ENCODE results near the gene CCDC200. TPM values are rescaled to one million over a fixed set of nuclear protein-coding genes. Genes with fewer than 3 reads are reported as not detected.

Gene CCDC200
- total RNA-seq, 1 donor from 2014 or later, result not detected

- H3K27me3 Mint-ChIP-seq (ENCODE audit: low read depth), result no peaks in the 10 kb centered on the region
- H3K9me3 Mint-ChIP-seq, result no peaks in the 10 kb centered on the region
- H3K27ac Mint-ChIP-seq, result no peak overlapping the region
- no peak overlapping the region for H3K4me3 Mint-ChIP-seq
- H3K4me1 Mint-ChIP-seq, result peaks cover 4% of the 10 kb centered on the region
- H3K36me3 Mint-ChIP-seq, result peaks cover 4% of the 10 kb centered on the region
- TF ChIP-seq CTCF (IDR thresholded peaks at IDR 0.05; ENCODE audit: unreplicated experiment), result no peak
- peak in 1 of 2 experiments; percentile 32 for DNase-seq (ENCODE audit: low spot score in 2 of 2, unreplicated experiment in 2 of 2)
Measured at GRCh38 chr17:43217614-43218087, 10.8 kb downstream of the CCDC200 start.

GRCh38 chr17:43216762-43217613, 11.4 kb downstream of the CCDC200 start:
- H3K36me3 Mint-ChIP-seq, result peaks cover 4% of the 10 kb centered on the region

DNA sequence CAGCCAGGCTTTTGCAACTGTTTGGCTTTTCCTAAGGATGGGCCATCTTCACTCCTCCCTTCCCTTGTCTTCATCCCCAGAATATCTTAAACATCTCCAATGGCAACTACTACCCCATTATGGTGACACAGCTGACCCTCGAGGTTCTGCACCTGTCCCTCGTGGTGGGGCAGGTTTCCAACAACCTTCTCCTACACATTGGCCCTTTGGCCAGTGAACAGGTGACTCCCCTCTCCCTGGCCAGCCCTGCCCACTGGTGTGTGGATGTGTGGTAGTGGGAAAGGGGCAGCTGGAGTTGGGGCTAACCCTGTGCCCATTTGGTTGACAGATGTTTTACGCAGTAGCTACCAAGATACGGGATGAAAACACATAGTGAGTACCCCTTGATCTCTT, 12.1 kb downstream of the CCDC200 start:
- no peaks in the 10 kb centered on the region for H3K27me3 Mint-ChIP-seq (ENCODE audit: low read depth)
- no peak for TF ChIP-seq CTCF (IDR thresholded peaks at IDR 0.05; ENCODE audit: unreplicated experiment)
- H3K4me3 Mint-ChIP-seq, result no peak overlapping the region
- peak in 1 of 2 experiments; percentile 19 for DNase-seq (ENCODE audit: low spot score in 2 of 2, unreplicated experiment in 2 of 2)
- no peak overlapping the region for H3K27ac Mint-ChIP-seq
- H3K4me1 Mint-ChIP-seq, result peaks cover 13% of the 10 kb centered on the region
- H3K36me3 Mint-ChIP-seq, result peaks cover 4% of the 10 kb centered on the region
- no peaks in the 10 kb centered on the region for H3K9me3 Mint-ChIP-seq

More at GRCh38 chr17:43216762-43217613, 11.4 kb downstream of the CCDC200 start:
- DNase-seq (ENCODE audit: low spot score in 2 of 2, unreplicated experiment in 2 of 2), result no peak
- H3K27ac Mint-ChIP-seq, result no peak overlapping the region
- TF ChIP-seq CTCF (IDR thresholded peaks at IDR 0.05; ENCODE audit: unreplicated experiment), result no peak
- peaks cover 11% of the 10 kb centered on the region for H3K4me1 Mint-ChIP-seq
- no peaks in the 10 kb centered on the region for H3K27me3 Mint-ChIP-seq (ENCODE audit: low read depth)
- no peak overlapping the region for H3K4me3 Mint-ChIP-seq
- no peaks in the 10 kb centered on the region for H3K9me3 Mint-ChIP-seq

GRCh38 chr17:43215341-43215740, 13.1 kb downstream of the CCDC200 start:
- peaks cover 20% of the 10 kb centered on the region for H3K4me1 Mint-ChIP-seq
- no peak for DNase-seq (ENCODE audit: low spot score in 2 of 2, unreplicated experiment in 2 of 2)
- H3K27ac Mint-ChIP-seq, result no peak overlapping the region
- peaks cover 4% of the 10 kb centered on the region for H3K36me3 Mint-ChIP-seq
- no peaks in the 10 kb centered on the region for H3K9me3 Mint-ChIP-seq
- H3K4me3 Mint-ChIP-seq, result no peak overlapping the region
- no peak for TF ChIP-seq CTCF (IDR thresholded peaks at IDR 0.05; ENCODE audit: unreplicated experiment)
- no peaks in the 10 kb centered on the region for H3K27me3 Mint-ChIP-seq (ENCODE audit: low read depth)

DNA sequence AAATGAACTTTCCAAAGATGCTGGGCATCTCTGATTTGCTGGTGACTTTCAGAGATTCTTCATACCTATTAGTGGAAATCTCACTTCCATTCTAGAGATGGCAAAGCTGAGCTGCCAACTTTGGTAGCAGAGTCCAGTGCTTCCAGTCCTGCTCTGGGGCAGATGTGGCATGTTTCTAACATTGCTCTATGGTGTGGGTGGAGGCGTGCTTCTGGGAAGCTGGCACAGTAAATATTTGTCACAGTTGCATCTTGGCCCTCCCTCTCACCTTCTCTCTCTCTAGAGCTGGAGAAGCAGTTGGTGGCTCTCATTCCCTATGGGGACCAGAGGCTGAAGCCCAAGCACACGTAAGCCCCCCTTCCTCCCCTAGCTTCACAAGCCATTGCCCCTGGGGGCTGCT, 14.9 kb downstream of the CCDC200 start:
- TF ChIP-seq CTCF (IDR thresholded peaks at IDR 0.05; ENCODE audit: unreplicated experiment), result no peak
- Mint-ChIP-seq H3K9me3 (no peaks in the 10 kb centered on the region), H3K27me3 (ENCODE audit: low read depth) (no peaks in the 10 kb centered on the region), H3K27ac (no peak overlapping the region), H3K36me3 (peaks cover 10% of the 10 kb centered on the region), H3K4me1 (peaks cover 20% of the 10 kb centered on the region), H3K4me3 (no peak overlapping the region)
- no peak for DNase-seq (ENCODE audit: low spot score in 2 of 2, unreplicated experiment in 2 of 2)

Measured in mesothelial cell of epicardium (in vitro differentiated cells).